GM12801 (cell line): Measurements from ENCODE around the gene NKTR.

ENCODE experiments used
- TF ChIP-seq, protein P1 (sequence below): IDR thresholded peaks from one replicate; pipeline ENCODE4 v1.5.1; 2011; ENCODE audit warnings: control low read depth; ENCODE audit not compliant: insufficient read length; ENCODE audit errors: extremely low read depth

The NKTR gene

DNA sequence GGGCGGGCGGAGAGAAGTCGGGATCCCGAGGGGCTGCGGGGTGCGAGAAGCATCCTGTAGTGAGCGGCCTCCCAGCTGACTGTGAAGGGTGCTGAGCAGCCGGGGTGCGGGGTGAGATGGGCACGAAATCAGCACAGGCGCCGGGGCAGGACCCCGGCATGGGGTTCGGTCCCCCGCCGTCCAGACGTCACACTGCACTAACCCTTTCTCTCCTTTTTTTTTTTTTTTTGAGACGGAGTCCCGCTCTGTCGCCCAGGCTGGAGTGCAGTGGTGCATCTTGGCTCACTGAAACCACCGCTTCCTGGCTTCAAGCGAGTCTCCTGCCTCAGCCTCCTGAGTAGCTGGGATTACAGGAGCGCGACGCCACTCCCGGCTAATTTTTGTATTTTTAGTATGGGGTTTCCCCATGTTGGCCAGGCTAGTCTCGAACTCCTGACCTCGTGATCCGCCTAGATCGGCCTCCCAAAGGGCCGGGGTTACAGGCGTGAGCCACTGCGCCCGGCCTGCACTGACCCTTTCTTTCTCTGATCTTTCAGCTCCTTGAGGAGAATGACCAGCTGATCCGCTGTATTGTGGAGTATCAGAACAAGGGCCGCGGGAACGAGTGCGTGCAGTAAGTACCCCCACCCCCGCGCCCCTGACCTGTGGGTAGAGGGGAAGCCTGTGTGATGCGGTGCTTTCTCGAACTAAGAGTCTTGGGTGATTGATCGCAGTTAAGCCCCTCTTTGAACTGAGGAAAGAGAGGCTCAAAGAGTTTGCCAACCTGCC is 9.3 kb upstream of the NKTR start:
- TF ChIP-seq, protein P1, sequence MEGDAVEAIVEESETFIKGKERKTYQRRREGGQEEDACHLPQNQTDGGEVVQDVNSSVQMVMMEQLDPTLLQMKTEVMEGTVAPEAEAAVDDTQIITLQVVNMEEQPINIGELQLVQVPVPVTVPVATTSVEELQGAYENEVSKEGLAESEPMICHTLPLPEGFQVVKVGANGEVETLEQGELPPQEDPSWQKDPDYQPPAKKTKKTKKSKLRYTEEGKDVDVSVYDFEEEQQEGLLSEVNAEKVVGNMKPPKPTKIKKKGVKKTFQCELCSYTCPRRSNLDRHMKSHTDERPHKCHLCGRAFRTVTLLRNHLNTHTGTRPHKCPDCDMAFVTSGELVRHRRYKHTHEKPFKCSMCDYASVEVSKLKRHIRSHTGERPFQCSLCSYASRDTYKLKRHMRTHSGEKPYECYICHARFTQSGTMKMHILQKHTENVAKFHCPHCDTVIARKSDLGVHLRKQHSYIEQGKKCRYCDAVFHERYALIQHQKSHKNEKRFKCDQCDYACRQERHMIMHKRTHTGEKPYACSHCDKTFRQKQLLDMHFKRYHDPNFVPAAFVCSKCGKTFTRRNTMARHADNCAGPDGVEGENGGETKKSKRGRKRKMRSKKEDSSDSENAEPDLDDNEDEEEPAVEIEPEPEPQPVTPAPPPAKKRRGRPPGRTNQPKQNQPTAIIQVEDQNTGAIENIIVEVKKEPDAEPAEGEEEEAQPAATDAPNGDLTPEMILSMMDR: no peak

DNA sequence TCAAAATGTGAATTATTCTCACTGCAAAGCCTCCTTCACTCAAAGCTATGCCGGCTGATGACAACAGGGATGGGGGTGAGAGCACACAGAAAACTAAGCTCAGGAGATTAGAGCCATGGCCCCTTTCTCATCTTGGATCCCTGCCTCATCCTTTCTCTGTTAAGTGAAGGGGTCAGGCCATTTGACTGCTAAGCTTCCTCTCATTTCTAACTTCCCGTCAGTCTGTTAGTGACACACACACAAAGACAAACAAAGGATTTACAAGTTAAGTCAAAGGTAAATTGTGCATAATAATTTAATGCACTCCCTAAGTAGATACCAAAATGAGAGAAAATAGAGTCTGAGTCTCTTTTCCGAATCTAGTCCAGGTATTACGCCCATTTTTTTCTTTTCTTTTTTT is 8.7 kb upstream of the NKTR start:
- TF ChIP-seq, protein P1: no peak

DNA sequence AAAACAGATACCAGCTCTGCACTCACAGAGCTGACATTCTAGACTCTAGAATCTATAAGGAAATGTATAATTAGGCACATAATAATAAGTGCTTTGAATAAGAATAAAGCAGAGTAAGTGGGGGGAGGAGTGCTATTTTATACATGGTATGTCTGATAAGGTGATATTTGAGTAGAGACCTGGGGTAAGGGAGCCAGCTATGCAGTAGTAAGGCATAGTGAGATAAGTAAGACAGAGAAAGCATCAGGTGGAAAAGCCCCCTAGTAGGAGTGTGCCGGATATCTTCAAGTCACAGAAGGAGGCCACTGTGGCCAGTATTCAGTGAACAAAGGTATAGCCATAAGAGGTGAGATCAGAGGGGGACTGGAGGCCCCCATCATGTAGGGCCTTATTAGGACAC is 6.9 kb upstream of the NKTR start:
- TF ChIP-seq, protein P1: no peak

DNA sequence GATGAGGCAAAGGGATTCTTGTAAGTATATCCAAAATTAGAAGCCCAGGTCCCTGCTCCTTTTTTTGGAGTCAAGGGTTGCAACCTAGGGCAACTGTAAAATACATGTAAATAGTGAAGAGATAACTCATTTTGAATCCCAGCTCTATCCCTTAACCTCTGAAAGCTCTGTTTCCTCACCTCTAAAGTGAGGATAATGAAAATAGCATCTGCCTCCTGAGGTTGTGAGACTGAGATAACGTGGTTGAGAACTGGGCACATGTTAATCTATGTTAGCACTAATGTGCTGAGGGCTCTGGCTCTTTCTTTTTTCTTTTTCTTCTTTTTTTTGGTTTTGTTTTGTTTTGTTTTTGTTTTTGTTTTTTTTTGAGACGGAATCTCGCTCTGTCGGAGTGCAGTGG is 4.8 kb upstream of the NKTR start:
- TF ChIP-seq, protein P1: no peak

DNA sequence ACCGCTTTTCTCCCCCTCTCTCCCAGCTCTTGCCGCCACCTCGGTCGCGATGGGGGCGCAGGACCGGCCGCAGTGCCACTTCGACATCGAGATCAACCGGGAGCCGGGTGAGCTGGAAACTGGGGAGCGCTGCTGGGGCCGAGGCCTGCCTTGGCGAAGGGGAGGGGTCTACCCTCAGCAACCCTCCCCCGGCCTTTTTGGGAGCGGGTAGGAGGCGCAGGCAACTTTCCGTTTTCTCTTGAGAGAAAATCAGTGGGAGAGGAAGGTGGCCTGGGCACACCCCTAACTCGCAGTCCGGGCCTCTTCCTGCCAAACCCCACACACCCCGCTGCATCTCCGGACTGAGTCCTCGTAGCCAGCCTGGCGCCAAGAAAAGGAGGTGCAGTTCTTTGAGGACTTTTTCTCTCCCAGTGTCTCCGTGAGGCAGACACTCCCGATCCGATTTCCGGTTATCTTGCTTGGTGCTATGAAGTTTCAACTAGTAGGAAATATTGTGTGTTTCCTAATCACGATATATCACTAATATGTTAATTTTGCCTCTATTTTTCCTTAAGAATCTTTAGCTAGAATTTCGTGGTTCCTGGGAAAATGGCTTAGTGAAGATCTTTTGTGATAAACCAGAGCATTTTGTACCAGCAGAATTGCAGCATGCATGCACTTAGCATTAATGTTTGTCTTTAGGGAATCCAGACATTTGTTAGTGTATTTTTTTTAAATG is 631 bp downstream of the NKTR start:
- TF ChIP-seq, protein P1: no peak

DNA sequence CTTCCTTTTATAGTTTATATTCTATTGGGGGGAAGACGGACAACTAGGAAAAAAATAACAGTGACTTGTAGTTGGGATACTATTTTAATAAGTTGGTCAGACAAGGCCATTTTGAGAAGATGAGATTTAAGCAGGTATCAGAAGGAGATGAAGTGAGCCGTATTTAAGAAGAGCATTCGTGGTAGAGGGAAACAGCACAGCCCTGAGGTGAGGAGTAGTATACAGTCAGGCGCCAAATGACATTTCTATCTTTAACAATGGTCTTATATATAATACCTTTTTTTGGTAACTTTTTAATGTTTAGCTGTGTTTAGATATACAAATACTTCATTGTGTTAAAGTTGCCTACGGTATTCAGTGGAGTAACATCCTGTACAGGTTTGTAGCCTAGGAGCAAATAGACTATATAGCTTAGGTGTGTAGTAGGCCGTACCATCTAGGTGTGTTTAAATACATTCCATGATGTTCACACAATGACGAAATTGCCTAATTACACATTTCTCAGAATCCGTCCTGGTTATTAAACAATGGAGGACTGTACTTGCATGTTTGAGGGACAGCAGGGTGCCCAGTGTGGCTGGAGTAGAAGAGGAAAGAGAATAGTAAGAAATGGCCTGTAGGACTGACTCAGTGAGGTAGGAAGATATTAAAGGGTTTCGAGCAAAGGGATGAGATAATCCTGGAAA is 1.6 kb downstream of the NKTR start:
- TF ChIP-seq, protein P1: no peak

DNA sequence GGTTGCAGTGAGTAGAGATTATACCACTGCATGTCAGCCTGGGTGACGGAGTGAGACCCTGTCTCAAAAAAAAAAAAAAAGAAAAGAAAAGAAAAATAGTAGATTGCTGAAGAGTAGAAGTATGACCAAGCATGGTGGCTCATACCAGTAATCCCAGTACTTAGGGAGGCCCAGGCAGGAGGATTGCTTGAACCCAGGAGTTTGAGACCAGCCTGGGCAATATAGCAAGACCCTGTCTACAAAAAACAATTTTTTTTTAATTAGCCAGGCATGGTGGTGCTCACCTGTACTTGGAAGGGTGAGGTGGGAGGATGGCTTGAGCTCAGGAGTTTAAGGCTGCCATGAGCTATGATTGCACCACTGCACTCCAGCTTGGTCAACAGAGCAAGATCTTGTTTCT is 2.5 kb downstream of the NKTR start:
- TF ChIP-seq, protein P1: no peak
